SK-N-SH treated with all-trans-retinoic acid at 6 μM for 48 hours (cell line): ENCODE results near the gene HUS1.
"Not testable (repeated sequence)": the region's sequence is repeated elsewhere in the genome, so short reads cannot be mapped to it uniquely, and the experiment has no call there.

ENCODE experiments used
- ESRRG ChIP-seq: fragments of 250-450 bp; sonication (Bioruptor Pico); IDR thresholded peaks from 2 replicates; pipeline ENCODE4 v1.6.1; 2021; ENCODE audit warnings: mild to moderate bottlenecking
- RARB ChIP-seq: fragments of 250-450 bp; sonication (Bioruptor Pico); IDR thresholded peaks from 2 replicates; pipeline ENCODE4 v1.8.0; 2021; ENCODE audit warnings: mild to moderate bottlenecking, moderate library complexity
- ZC3H10 ChIP-seq: fragments of 250-450 bp; sonication (Bioruptor Pico); IDR thresholded peaks from 2 replicates; pipeline ENCODE4 v1.5.1; 2021; ENCODE audit warnings: mild to moderate bottlenecking, moderate library complexity
- TF ChIP-seq, protein P1 (sequence below): fragments of 250-450 bp; sonication (Bioruptor Pico); IDR thresholded peaks from 2 replicates; pipeline ENCODE4 v1.5.1; 2020; ENCODE audit warnings: low read depth, mild to moderate bottlenecking, moderate library complexity
- TF ChIP-seq, protein P2 (sequence below): fragments of 250-450 bp; sonication (Bioruptor Pico); IDR thresholded peaks from 2 replicates; pipeline ENCODE4 v1.8.0; 2020; ENCODE audit warnings: mild to moderate bottlenecking, moderate library complexity, borderline replicate concordance

GRCh38 chr7:47942651-47943050, 36.8 kb downstream of the HUS1 start:
- TF ChIP-seq RARB, ESRRG, ZC3H10 (CRISPR knock-in tag): not testable (repeated sequence)
- TF ChIP-seq, protein P1, sequence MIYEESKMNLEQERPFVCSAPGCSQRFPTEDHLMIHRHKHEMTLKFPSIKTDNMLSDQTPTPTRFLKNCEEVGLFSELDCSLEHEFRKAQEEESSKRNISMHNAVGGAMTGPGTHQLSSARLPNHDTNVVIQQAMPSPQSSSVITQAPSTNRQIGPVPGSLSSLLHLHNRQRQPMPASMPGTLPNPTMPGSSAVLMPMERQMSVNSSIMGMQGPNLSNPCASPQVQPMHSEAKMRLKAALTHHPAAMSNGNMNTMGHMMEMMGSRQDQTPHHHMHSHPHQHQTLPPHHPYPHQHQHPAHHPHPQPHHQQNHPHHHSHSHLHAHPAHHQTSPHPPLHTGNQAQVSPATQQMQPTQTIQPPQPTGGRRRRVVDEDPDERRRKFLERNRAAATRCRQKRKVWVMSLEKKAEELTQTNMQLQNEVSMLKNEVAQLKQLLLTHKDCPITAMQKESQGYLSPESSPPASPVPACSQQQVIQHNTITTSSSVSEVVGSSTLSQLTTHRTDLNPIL (CRISPR knock-in tag), result not testable (repeated sequence)
- TF ChIP-seq, protein P2, sequence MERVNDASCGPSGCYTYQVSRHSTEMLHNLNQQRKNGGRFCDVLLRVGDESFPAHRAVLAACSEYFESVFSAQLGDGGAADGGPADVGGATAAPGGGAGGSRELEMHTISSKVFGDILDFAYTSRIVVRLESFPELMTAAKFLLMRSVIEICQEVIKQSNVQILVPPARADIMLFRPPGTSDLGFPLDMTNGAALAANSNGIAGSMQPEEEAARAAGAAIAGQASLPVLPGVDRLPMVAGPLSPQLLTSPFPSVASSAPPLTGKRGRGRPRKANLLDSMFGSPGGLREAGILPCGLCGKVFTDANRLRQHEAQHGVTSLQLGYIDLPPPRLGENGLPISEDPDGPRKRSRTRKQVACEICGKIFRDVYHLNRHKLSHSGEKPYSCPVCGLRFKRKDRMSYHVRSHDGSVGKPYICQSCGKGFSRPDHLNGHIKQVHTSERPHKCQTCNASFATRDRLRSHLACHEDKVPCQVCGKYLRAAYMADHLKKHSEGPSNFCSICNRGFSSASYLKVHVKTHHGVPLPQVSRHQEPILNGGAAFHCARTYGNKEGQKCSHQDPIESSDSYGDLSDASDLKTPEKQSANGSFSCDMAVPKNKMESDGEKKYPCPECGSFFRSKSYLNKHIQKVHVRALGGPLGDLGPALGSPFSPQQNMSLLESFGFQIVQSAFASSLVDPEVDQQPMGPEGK (CRISPR knock-in tag), result not testable (repeated sequence)
